ENCODE measurements around the gene GLI3. TPM values are rescaled to one million over a fixed set of nuclear protein-coding genes. Genes with fewer than 3 reads are reported as not detected.
A peak's percentile ranks its signal among the peaks of the same experiment; 100 is the strongest.

The GLI3 gene
- polyA plus RNA-seq, 1 of the 3 experiments (the other 2 are of a cell fraction), result 0.08 TPM

DNA sequence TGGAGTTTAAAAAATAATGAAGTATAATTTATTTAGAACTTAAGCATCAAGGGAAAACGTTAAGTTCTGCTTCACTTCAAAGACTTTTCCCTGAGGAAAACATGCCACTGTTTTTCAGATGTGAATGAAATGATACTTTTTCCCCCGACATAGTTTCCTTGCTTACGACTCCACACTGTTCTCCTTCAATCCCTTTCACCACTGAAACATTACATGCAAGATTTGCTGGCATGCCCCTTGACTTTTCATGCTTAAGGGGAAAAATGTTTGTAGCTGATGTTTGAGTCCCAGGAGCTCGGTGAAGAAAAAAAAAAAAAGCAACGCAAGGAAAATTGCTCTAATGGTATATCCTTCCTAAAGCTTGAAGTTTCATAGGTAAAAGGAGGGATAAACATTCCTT is 10.0 kb downstream of the GLI3 start:
- H3K9ac ChIP-seq, result no peak overlapping the region
- no peaks in the 10 kb centered on the region for H4K20me1 ChIP-seq (ENCODE audit: insufficient read depth)
- no peaks in the 10 kb centered on the region for H3K36me3 ChIP-seq (replicated peaks in 1 of 2; ENCODE audit: control insufficient read depth in 1 of 2, insufficient read depth in 2 of 2, low read length in 1 of 2)
- no peak for DNase-seq
- no peak overlapping the region for H3K27ac ChIP-seq (ENCODE audit: low read depth in 2 of 2, low read length in 1 of 2)
- TF ChIP-seq EP300 (IDR thresholded peaks at IDR 0.05; ENCODE audit: borderline replicate concordance in 1 of 2, low read depth in 1 of 2, low read length in 1 of 2), result no peak
- TF ChIP-seq, protein P1, sequence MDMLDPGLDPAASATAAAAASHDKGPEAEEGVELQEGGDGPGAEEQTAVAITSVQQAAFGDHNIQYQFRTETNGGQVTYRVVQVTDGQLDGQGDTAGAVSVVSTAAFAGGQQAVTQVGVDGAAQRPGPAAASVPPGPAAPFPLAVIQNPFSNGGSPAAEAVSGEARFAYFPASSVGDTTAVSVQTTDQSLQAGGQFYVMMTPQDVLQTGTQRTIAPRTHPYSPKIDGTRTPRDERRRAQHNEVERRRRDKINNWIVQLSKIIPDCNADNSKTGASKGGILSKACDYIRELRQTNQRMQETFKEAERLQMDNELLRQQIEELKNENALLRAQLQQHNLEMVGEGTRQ (IDR thresholded peaks at IDR 0.05; ENCODE audit: borderline replicate concordance, low read depth, low read length), result no peak
- no peak overlapping the region for H2AFZ ChIP-seq (ENCODE audit: low read depth)
- no peaks in the 10 kb centered on the region for H3K79me2 ChIP-seq (ENCODE audit: insufficient read depth)
- no peaks in the 10 kb centered on the region for H3F3A ChIP-seq (replicated peaks; ENCODE audit: insufficient read depth)
- H3K4me3 ChIP-seq (ENCODE audit: low read depth in 2 of 2, low read length in 1 of 2), result no peak overlapping the region
- H3K4me2 ChIP-seq, result no peak overlapping the region
- peaks cover 92% of the 10 kb centered on the region for H3K27me3 ChIP-seq (ENCODE audit: insufficient read depth)
- no peaks in the 10 kb centered on the region; a peak in 1 of 4 replicates for H3K4me1 ChIP-seq (ENCODE audit: control insufficient read depth in 1 of 2, insufficient read depth in 2 of 2, low read depth in 1 of 2, low read length in 1 of 2)
- no peaks in the 10 kb centered on the region for H3K9me2 ChIP-seq
- CTCF ChIA-PET, result interaction anchor here (1.6 to 1.8 kb wide), 2 partner anchors 12 to 286 kb away, joined by 4 to 5 read pairs; no protein-coding TSS in a partner anchor
- POLR2A ChIA-PET, result no interaction called here
- H3K9me3 ChIP-seq, result no peaks in the 10 kb centered on the region
- WGBS (ENCODE audit: low lambda C conversion rate), result 6% methylated on average over 5 of the region's 5 CpGs

DNA sequence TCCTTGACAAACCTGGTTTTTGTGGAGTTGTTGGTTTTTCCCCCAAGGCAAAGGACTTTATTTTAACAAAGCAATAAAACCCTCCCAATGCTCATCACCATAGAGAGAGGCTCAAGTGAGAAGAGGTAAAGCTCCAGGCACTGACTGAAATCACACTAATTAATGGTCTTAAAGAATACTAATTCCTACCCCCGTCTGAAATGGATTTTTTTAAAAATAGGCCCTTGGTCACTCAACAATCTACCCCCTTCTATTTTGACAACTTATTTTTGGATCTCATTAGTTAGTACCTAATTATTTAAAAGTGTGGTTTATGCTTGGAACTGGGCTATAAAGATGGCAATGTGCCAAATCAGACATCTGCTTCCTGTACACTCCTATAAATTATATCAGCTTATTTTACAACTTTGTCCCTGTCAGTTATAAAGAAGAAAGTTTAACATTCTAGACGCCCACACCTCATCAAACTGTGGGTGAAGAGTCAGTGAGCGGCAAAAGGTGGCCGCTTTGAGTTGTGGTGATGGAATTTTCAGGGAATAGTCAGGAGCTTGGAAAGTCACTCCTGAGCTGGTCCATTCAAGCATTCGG is 10.6 kb downstream of the GLI3 start:
- peaks cover 0 to 4% of the 10 kb centered on the region in 2 experiments; a peak in 1 of 4 replicates for H3K4me1 ChIP-seq (ENCODE audit: control insufficient read depth in 1 of 2, insufficient read depth in 2 of 2, low read depth in 1 of 2, low read length in 1 of 2)
- 8% methylated on average over 5 of the region's 5 CpGs for WGBS (ENCODE audit: low lambda C conversion rate)
- H3K27me3 ChIP-seq (ENCODE audit: insufficient read depth), result peaks cover 92% of the 10 kb centered on the region
- no peaks in the 10 kb centered on the region for H3K36me3 ChIP-seq (replicated peaks in 1 of 2; ENCODE audit: control insufficient read depth in 1 of 2, insufficient read depth in 2 of 2, low read length in 1 of 2)
- TF ChIP-seq NFIC (IDR thresholded peaks at IDR 0.05; ENCODE audit: borderline replicate concordance) (peak; percentile 14; the same call in 1 of the 2 replicates), TEAD4 (IDR thresholded peaks at IDR 0.05; ENCODE audit: borderline replicate concordance, insufficient read depth) (no peak), ELF1 (IDR thresholded peaks at IDR 0.05) (no peak)
- no peak overlapping the region for H3K4me3 ChIP-seq (ENCODE audit: low read depth in 2 of 2, low read length in 1 of 2)
- no peaks in the 10 kb centered on the region for H3K9me3 ChIP-seq
- no peak overlapping the region for H3K9ac ChIP-seq
- DNase-seq, result no peak
- no peak overlapping the region for H3K27ac ChIP-seq (ENCODE audit: low read depth in 2 of 2, low read length in 1 of 2)
- H3F3A ChIP-seq (replicated peaks; ENCODE audit: insufficient read depth), result no peaks in the 10 kb centered on the region
- H2AFZ ChIP-seq (ENCODE audit: low read depth), result no peak overlapping the region
- no peaks in the 10 kb centered on the region for H3K79me2 ChIP-seq (ENCODE audit: insufficient read depth)
- ChIA-PET POLR2A (no interaction called here), CTCF (interaction anchor here (1.6 to 1.8 kb wide), 2 partner anchors 11 to 286 kb away, joined by 4 to 5 read pairs; no protein-coding TSS in a partner anchor)
- H3K4me2 ChIP-seq, result no peak overlapping the region
- H4K20me1 ChIP-seq (ENCODE audit: insufficient read depth), result no peaks in the 10 kb centered on the region
- H3K9me2 ChIP-seq, result no peaks in the 10 kb centered on the region

DNA sequence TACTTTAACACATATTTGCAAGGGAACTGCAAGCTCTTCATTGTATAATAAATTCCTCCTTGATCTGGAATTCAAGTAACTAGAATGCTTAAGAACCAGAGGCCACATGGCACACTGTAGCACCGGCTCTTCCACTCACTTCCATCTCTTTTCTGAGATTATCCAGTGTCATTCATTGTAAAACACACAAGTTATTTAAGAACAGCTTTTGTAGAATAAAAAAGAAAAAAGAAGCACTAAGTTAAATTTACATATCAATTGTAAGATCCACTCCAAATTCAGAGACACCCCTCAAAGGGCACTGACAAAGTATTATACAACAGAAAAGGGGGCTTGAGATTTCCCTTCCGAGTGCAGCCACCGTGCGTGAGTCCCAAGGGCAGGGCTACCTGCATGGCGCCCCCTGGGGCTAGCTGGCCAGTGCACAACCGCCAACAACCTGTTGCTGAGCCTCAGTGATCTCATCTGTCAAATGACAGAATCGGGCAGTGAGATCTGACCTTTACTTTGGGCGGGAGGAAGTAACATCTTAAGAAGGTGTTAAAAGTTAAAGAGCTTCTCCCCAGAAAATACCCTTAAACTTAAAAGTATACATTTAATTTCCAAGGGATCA is 12.5 kb downstream of the GLI3 start:
- CTCF ChIA-PET, result interaction anchor here (1.0 kb wide), 1 partner anchor 284 kb away, joined by 5 read pairs; no protein-coding TSS in a partner anchor
- no peaks in the 10 kb centered on the region for H3K79me2 ChIP-seq (ENCODE audit: insufficient read depth)
- TF ChIP-seq, protein P2, sequence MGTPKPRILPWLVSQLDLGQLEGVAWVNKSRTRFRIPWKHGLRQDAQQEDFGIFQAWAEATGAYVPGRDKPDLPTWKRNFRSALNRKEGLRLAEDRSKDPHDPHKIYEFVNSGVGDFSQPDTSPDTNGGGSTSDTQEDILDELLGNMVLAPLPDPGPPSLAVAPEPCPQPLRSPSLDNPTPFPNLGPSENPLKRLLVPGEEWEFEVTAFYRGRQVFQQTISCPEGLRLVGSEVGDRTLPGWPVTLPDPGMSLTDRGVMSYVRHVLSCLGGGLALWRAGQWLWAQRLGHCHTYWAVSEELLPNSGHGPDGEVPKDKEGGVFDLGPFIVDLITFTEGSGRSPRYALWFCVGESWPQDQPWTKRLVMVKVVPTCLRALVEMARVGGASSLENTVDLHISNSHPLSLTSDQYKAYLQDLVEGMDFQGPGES (IDR thresholded peaks at IDR 0.05; ENCODE audit: low read depth, low read length), result no peak
- no peak for TF ChIP-seq CHD2 (IDR thresholded peaks at IDR 0.05; ENCODE audit: low read length, partially characterized antibody)
- TF ChIP-seq FOSL2 (IDR thresholded peaks at IDR 0.05; ENCODE audit: borderline replicate concordance, low read depth), result no peak
- TF ChIP-seq POLR2AphosphoS5 (IDR thresholded peaks at IDR 0.05; ENCODE audit: low read depth, low read length), result no peak
- TF ChIP-seq TEAD4 (IDR thresholded peaks at IDR 0.05; ENCODE audit: borderline replicate concordance, insufficient read depth), result no peak
- TF ChIP-seq, protein P1 (IDR thresholded peaks at IDR 0.05; ENCODE audit: borderline replicate concordance, low read depth, low read length), result no peak
- no peak for TF ChIP-seq NFIC (IDR thresholded peaks at IDR 0.05; ENCODE audit: borderline replicate concordance)

More for the DNA sequence above, 12.5 kb downstream of the GLI3 start:
- Histone ChIP-seq H3K4me3 (ENCODE audit: low read depth in 2 of 2, low read length in 1 of 2) (no peak overlapping the region), H3K9me3 (no peaks in the 10 kb centered on the region), H3K9ac (no peak overlapping the region), H3K9me2 (no peaks in the 10 kb centered on the region), H3K27ac (ENCODE audit: low read depth in 2 of 2, low read length in 1 of 2) (no peak overlapping the region), H3K27me3 (ENCODE audit: insufficient read depth) (peaks cover 98% of the 10 kb centered on the region), H3K4me1 (ENCODE audit: control insufficient read depth in 1 of 2, insufficient read depth in 2 of 2, low read depth in 1 of 2, low read length in 1 of 2) (peaks cover 0 to 5% of the 10 kb centered on the region in 2 experiments; a peak in 1 of 4 replicates), H3K4me2 (no peak overlapping the region), H3F3A (replicated peaks; ENCODE audit: insufficient read depth) (no peaks in the 10 kb centered on the region), H4K20me1 (ENCODE audit: insufficient read depth) (no peaks in the 10 kb centered on the region), H3K36me3 (replicated peaks in 1 of 2; ENCODE audit: control insufficient read depth in 1 of 2, insufficient read depth in 2 of 2, low read length in 1 of 2) (no peaks in the 10 kb centered on the region), H2AFZ (ENCODE audit: low read depth) (no peak overlapping the region)
- POLR2A ChIA-PET, result no interaction called here
- 7% methylated on average over 7 of the region's 8 CpGs for WGBS (ENCODE audit: low lambda C conversion rate)
- DNase-seq, result no peak

Data from SK-N-SH (cell line).